Skeletal muscle satellite cell (primary cell): ENCODE data around the gene KCNN4.
"Not testable (repeated sequence)": the region's sequence is repeated elsewhere in the genome, so short reads cannot be mapped to it uniquely, and the experiment has no call there.

Experiments used
- H3K27me3 ChIP-seq: 2 replicates; pipeline ENCODE4 v1.7.0; 2013; ENCODE audit warnings: low read length; ENCODE audit not compliant: control insufficient read depth, insufficient read depth
- H3K36me3 ChIP-seq: 2 replicates; pipeline ENCODE4 v1.7.0; 2013; ENCODE audit warnings: mild to moderate bottlenecking, control low read depth, low read length; ENCODE audit not compliant: insufficient read depth
- H3K4me1 ChIP-seq: 2 replicates; pipeline ENCODE4 v1.7.0; 2013; ENCODE audit warnings: low read length; ENCODE audit not compliant: control insufficient read depth, insufficient read depth
- H3K4me2 ChIP-seq: 2 replicates; pipeline ENCODE4 v1.7.0; 2013; ENCODE audit warnings: mild to moderate bottlenecking, low read length
- H3K4me3 ChIP-seq: 2 replicates; pipeline ENCODE4 v1.7.0; 2013; ENCODE audit warnings: low read length
- H3K9ac ChIP-seq: 2 replicates; pipeline ENCODE4 v1.7.0; 2013; ENCODE audit warnings: mild to moderate bottlenecking, low read depth, low read length, moderate library complexity
- H3K9me3 ChIP-seq: replicated peaks from 2 replicates; pipeline ENCODE4 v1.7.0; 2013; ENCODE audit warnings: mild to moderate bottlenecking, control low read depth, low read length

KCNN4 gene

GRCh38 chr19:43768273-43769050 is 12.3 kb downstream of the KCNN4 start:
- H3K9me3 ChIP-seq, result no peaks in the 10 kb centered on the region
- H3K9ac ChIP-seq, result no peak overlapping the region
- no peaks in the 10 kb centered on the region for H3K27me3 ChIP-seq
- H3K36me3 ChIP-seq, result no peaks in the 10 kb centered on the region
- H3K4me3 ChIP-seq, result no peak overlapping the region
- H3K4me1 ChIP-seq, result peaks cover 31% of the 10 kb centered on the region
- H3K4me2 ChIP-seq, result no peak overlapping the region

GRCh38 chr19:43767818-43768217 is 13.0 kb downstream of the KCNN4 start:
- Histone ChIP-seq H3K9ac (no peak overlapping the region), H3K27me3 (no peaks in the 10 kb centered on the region), H3K4me3 (no peak overlapping the region), H3K4me2 (no peak overlapping the region), H3K4me1 (peaks cover 38% of the 10 kb centered on the region), H3K9me3 (no peaks in the 10 kb centered on the region), H3K36me3 (no peaks in the 10 kb centered on the region)

GRCh38 chr19:43767316-43767715 is 13.5 kb downstream of the KCNN4 start:
- H3K9ac ChIP-seq, result no peak overlapping the region
- H3K4me1 ChIP-seq, result peaks cover 43% of the 10 kb centered on the region
- no peaks in the 10 kb centered on the region for H3K27me3 ChIP-seq
- no peaks in the 10 kb centered on the region for H3K36me3 ChIP-seq
- H3K9me3 ChIP-seq, result no peaks in the 10 kb centered on the region
- no peak overlapping the region for H3K4me2 ChIP-seq
- no peak overlapping the region for H3K4me3 ChIP-seq

- no peak overlapping the region for H3K4me2 ChIP-seq
- no peaks in the 10 kb centered on the region for H3K27me3 ChIP-seq
- H3K36me3 ChIP-seq, result no peaks in the 10 kb centered on the region
- H3K4me3 ChIP-seq, result no peak overlapping the region
- no peak overlapping the region for H3K9ac ChIP-seq
- H3K9me3 ChIP-seq, result no peaks in the 10 kb centered on the region
- H3K4me1 ChIP-seq, result peaks cover 46% of the 10 kb centered on the region
These were observed 14.1 kb downstream of the KCNN4 start for GRCh38 chr19:43766755-43767043.

- Histone ChIP-seq H3K4me1 (peaks cover 53% of the 10 kb centered on the region), H3K36me3 (no peaks in the 10 kb centered on the region), H3K9me3 (no peaks in the 10 kb centered on the region), H3K27me3 (no peaks in the 10 kb centered on the region), H3K9ac (peak overlapping the region; percentile 60), H3K4me2 (peak overlapping the region; percentile 65), H3K4me3 (no peak overlapping the region)
These were observed 15.5 kb downstream of the KCNN4 start for GRCh38 chr19:43765109-43765876.

- H3K9me3 ChIP-seq, H3K36me3 ChIP-seq, H3K4me3 ChIP-seq, H3K27me3 ChIP-seq: not testable (repeated sequence)
- peak overlapping the region; percentile 65 for H3K4me2 ChIP-seq
- H3K9ac ChIP-seq, result peak overlapping the region; percentile 48
- peaks cover 56% of the 10 kb centered on the region for H3K4me1 ChIP-seq
These were observed 16.1 kb downstream of the KCNN4 start for GRCh38 chr19:43764684-43765083.

- peaks cover 65% of the 10 kb centered on the region for H3K4me1 ChIP-seq
- no peaks in the 10 kb centered on the region for H3K9me3 ChIP-seq
- H3K9ac ChIP-seq, result peak overlapping the region; percentile 34
- no peak overlapping the region for H3K4me3 ChIP-seq
- H3K27me3 ChIP-seq, result no peaks in the 10 kb centered on the region
- no peaks in the 10 kb centered on the region for H3K36me3 ChIP-seq
- peak overlapping the region; percentile 22 for H3K4me2 ChIP-seq
These were observed 17.3 kb downstream of the KCNN4 start for GRCh38 chr19:43763473-43763939.

GRCh38 chr19:43762814-43763213 is 18.0 kb downstream of the KCNN4 start:
- H3K27me3 ChIP-seq, result no peaks in the 10 kb centered on the region
- H3K4me2 ChIP-seq, result no peak overlapping the region
- H3K4me1 ChIP-seq, result peaks cover 68% of the 10 kb centered on the region
- no peak overlapping the region for H3K4me3 ChIP-seq
- H3K9ac ChIP-seq, result peak overlapping the region; percentile 17
- H3K9me3 ChIP-seq, result no peaks in the 10 kb centered on the region
- H3K36me3 ChIP-seq, result no peaks in the 10 kb centered on the region

GRCh38 chr19:43760941-43761340 is 19.8 kb downstream of the KCNN4 start:
- Histone ChIP-seq H3K27me3 (no peaks in the 10 kb centered on the region), H3K4me1 (peaks cover 82% of the 10 kb centered on the region), H3K9ac (no peak overlapping the region), H3K9me3 (no peaks in the 10 kb centered on the region), H3K4me2 (no peak overlapping the region), H3K4me3 (no peak overlapping the region), H3K36me3 (no peaks in the 10 kb centered on the region)

GRCh38 chr19:43759515-43759914 is 21.3 kb downstream of the KCNN4 start:
- H3K4me2 ChIP-seq, result peak overlapping the region; percentile 1
- H3K9me3 ChIP-seq, result no peaks in the 10 kb centered on the region
- H3K27me3 ChIP-seq, result no peaks in the 10 kb centered on the region
- no peak overlapping the region for H3K4me3 ChIP-seq
- H3K36me3 ChIP-seq, result no peaks in the 10 kb centered on the region
- peaks cover 78% of the 10 kb centered on the region for H3K4me1 ChIP-seq
- H3K9ac ChIP-seq, result peak overlapping the region; percentile 41

- H3K36me3 ChIP-seq, result peaks cover 11% of the 10 kb centered on the region
These were observed 25.4 kb downstream of the KCNN4 start for GRCh38 chr19:43755256-43755801.

More at GRCh38 chr19:43755256-43755801, 25.4 kb downstream of the KCNN4 start:
- H3K4me1 ChIP-seq, result peaks cover 70% of the 10 kb centered on the region
- no peaks in the 10 kb centered on the region for H3K27me3 ChIP-seq
- no peaks in the 10 kb centered on the region for H3K9me3 ChIP-seq
- H3K4me2 ChIP-seq, result peak overlapping the region; percentile 99
- peak overlapping the region; percentile 85 for H3K4me3 ChIP-seq
- peak overlapping the region; percentile 99 for H3K9ac ChIP-seq
